H9 (cell line): ENCODE results near the gene IGFBP3. TPM values are rescaled to one million over a fixed set of nuclear protein-coding genes. Genes with fewer than 3 reads are reported as not detected.

Source experiments
- DNase-seq: peaks from one replicate; pipeline ENCODE4 v3.0.0-alpha.2; 2017
- H2AFZ ChIP-seq: one replicate; pipeline ENCODE4 v1.6.1; 2013; ENCODE audit warnings: mild to moderate bottlenecking, low read length, control low read depth, moderate library complexity
- H2AK5ac ChIP-seq: 2 replicates; pipeline ENCODE4 v1.6.1; 2013; ENCODE audit warnings: low read length, control low read depth, mixed read lengths; ENCODE audit not compliant: insufficient read length
- H2BK120ac ChIP-seq: one replicate; pipeline ENCODE4 v1.6.1; 2013; ENCODE audit warnings: low read depth, mild to moderate bottlenecking, low read length, control low read depth, inconsistent platforms; ENCODE audit not compliant: poor library complexity, severe bottlenecking
- H2BK12ac ChIP-seq: 2 replicates; pipeline ENCODE4 v1.6.1; 2013; ENCODE audit warnings: low read length, control low read depth, mixed read lengths, low read depth; ENCODE audit not compliant: insufficient read length
- H2BK15ac ChIP-seq: 2 replicates; pipeline ENCODE4 v1.6.1; 2013; ENCODE audit warnings: low read depth, low read length, control low read depth
- H2BK20ac ChIP-seq: one replicate; pipeline ENCODE4 v1.6.1; 2013; ENCODE audit warnings: low read depth, mild to moderate bottlenecking, low read length, control low read depth, inconsistent platforms; ENCODE audit not compliant: poor library complexity, severe bottlenecking
- H2BK5ac ChIP-seq: 2 replicates; pipeline ENCODE4 v1.6.1; 2013; ENCODE audit warnings: low read length, control low read depth, mixed read lengths; ENCODE audit not compliant: insufficient read length
- H3K14ac ChIP-seq: 2 replicates; pipeline ENCODE4 v1.6.1; 2013; ENCODE audit warnings: low read length, control low read depth; ENCODE audit not compliant: insufficient read depth
- H3K18ac ChIP-seq: 2 replicates; pipeline ENCODE4 v1.6.1; 2013; ENCODE audit warnings: low read depth, mild to moderate bottlenecking, mixed read lengths, low read length, control low read depth; ENCODE audit not compliant: insufficient read length
- H3K23ac ChIP-seq: 2 replicates; pipeline ENCODE4 v1.6.1; 2013; ENCODE audit warnings: low read length, control low read depth, mixed read lengths, low read depth; ENCODE audit not compliant: insufficient read length
- H3K23me2 ChIP-seq: 2 replicates; pipeline ENCODE4 v1.6.1; 2013; ENCODE audit warnings: low read depth, mild to moderate bottlenecking, mixed read lengths, low read length, control low read depth; ENCODE audit not compliant: insufficient read length, poor library complexity, severe bottlenecking
- H3K27ac ChIP-seq: 2 replicates; pipeline ENCODE4 v1.5.1; 2013; ENCODE audit warnings: low read length, control low read depth, mixed read lengths, low read depth; ENCODE audit not compliant: insufficient read length
- H3K27me3 ChIP-seq: 2 replicates; pipeline ENCODE4 v1.6.1; 2013; ENCODE audit warnings: low read length, control low read depth, inconsistent platforms; ENCODE audit not compliant: insufficient read depth
- H3K4ac ChIP-seq: 2 replicates; pipeline ENCODE4 v1.6.1; 2013; ENCODE audit warnings: low read depth, mild to moderate bottlenecking, control low read depth, inconsistent platforms, low read length, moderate library complexity
- H3K4me1 ChIP-seq: 2 replicates; pipeline ENCODE4 v1.6.1; 2013; ENCODE audit warnings: low read length, control low read depth, inconsistent platforms; ENCODE audit not compliant: insufficient read depth
- H3K4me2 ChIP-seq: 2 replicates; pipeline ENCODE4 v1.6.1; 2013; ENCODE audit warnings: low read length, control low read depth, mixed read lengths; ENCODE audit not compliant: insufficient read length, insufficient read depth
- H3K56ac ChIP-seq: 2 replicates; pipeline ENCODE4 v1.6.1; 2013; ENCODE audit warnings: low read depth, mild to moderate bottlenecking, mixed read lengths, low read length, control low read depth; ENCODE audit not compliant: insufficient read length
- H3K79me1 ChIP-seq: 2 replicates; pipeline ENCODE4 v1.6.1; 2013; ENCODE audit warnings: low read depth, mild to moderate bottlenecking, moderate library complexity, low read length, control low read depth, inconsistent platforms; ENCODE audit not compliant: insufficient read depth, poor library complexity, severe bottlenecking
- H3K79me2 ChIP-seq: 2 replicates; pipeline ENCODE4 v1.6.1; 2013; ENCODE audit warnings: low read length, control low read depth, inconsistent platforms; ENCODE audit not compliant: insufficient read depth
- H3K9ac ChIP-seq: 2 replicates; pipeline ENCODE4 v1.6.1; 2013; ENCODE audit warnings: low read length, control low read depth, mixed read lengths; ENCODE audit not compliant: insufficient read length; ENCODE audit errors: extremely low read depth
- H3K9me3 ChIP-seq: one replicate; pipeline ENCODE4 v1.6.1; 2013; ENCODE audit warnings: low read depth, low read length, inconsistent platforms; ENCODE audit not compliant: control insufficient read depth
- H3T11ph ChIP-seq: one replicate; pipeline ENCODE4 v1.6.1; 2013; ENCODE audit warnings: mild to moderate bottlenecking, low read length, control low read depth, inconsistent platforms
- H4K20me1 ChIP-seq: one replicate; pipeline ENCODE4 v1.6.1; 2013; ENCODE audit not compliant: control insufficient read depth, insufficient read length, insufficient read depth
- H4K5ac ChIP-seq: 2 replicates; pipeline ENCODE4 v1.6.1; 2013; ENCODE audit warnings: low read depth, mild to moderate bottlenecking, mixed read lengths, low read length, control low read depth; ENCODE audit not compliant: insufficient read length
- H4K8ac ChIP-seq: replicated peaks from 2 replicates; pipeline ENCODE4 v1.6.1; 2013; ENCODE audit warnings: low read length, control low read depth, mixed read lengths, low read depth; ENCODE audit not compliant: insufficient read length
- H4K91ac ChIP-seq: 2 replicates; pipeline ENCODE4 v1.6.1; 2013; ENCODE audit warnings: low read depth, mild to moderate bottlenecking, moderate library complexity, mixed read lengths, low read length, control low read depth; ENCODE audit not compliant: insufficient read length
- H3K27ac Mint-ChIP-seq, 3 experiments: 2 replicates in 2 of 3; 3 replicates in 1 of 3; pipeline ENCODE4 v1.8.0; 2020 to 2021; ENCODE audit warnings: mixed read lengths in 3 of 3, mild to moderate bottlenecking in 1 of 3, moderate library complexity in 1 of 3
- H3K27me3 Mint-ChIP-seq: 2 replicates; pipeline ENCODE4 v1.8.0; 2021; ENCODE audit warnings: low read depth, mild to moderate bottlenecking, moderate library complexity, mixed read lengths
- H3K36me3 Mint-ChIP-seq, 3 experiments: 2 replicates in 2 of 3; 3 replicates in 1 of 3; pipeline ENCODE4 v1.8.0; 2020 to 2021; ENCODE audit warnings: low read depth in 3 of 3, mixed read lengths in 3 of 3; ENCODE audit not compliant: insufficient read depth in 1 of 3
- H3K4me1 Mint-ChIP-seq, 2 experiments: 2 replicates each; pipeline ENCODE4 v1.8.0; 2020; ENCODE audit warnings: mixed read lengths in 2 of 2
- H3K4me3 Mint-ChIP-seq, 2 experiments: 2 replicates in 1 of 2; 3 replicates in 1 of 2; pipeline ENCODE4 v1.8.0; 2020 to 2021; ENCODE audit warnings: mild to moderate bottlenecking in 2 of 2, mixed read lengths in 2 of 2, moderate library complexity in 1 of 2
- H3K9me3 Mint-ChIP-seq, 2 experiments: 2 replicates in 1 of 2; 3 replicates in 1 of 2; pipeline ENCODE4 v1.8.0; 2020; ENCODE audit warnings: mild to moderate bottlenecking in 2 of 2, mixed read lengths in 2 of 2, moderate library complexity in 1 of 2
- WGBS: extraction: QIAGEN DNeasy Blood & Tissue Kit; methylation state at CpG from one replicate; pipeline ENCODE4 v1.1.7; 2013; ENCODE audit warnings: missing lambda C conversion rate, low lambda C conversion rate, mixed read lengths; ENCODE audit not compliant: insufficient read length; ENCODE audit errors: extremely low coverage; 5-methylcytosine and 5-hydroxymethylcytosine counted together
- total RNA-seq: library from RNA; stranded (reverse); gene quantifications from 2 replicates; pipeline ENCODE4 v1.2.1, GENCODE V29; 2021
- TF ChIP-seq, protein P1 (sequence below): fragments of 200-600 bp; sonication (generic); conservative IDR thresholded peaks from 3 replicates; pipeline ENCODE4 v1.8.0; 2021; ENCODE audit warnings: antibody characterized with exemption, mild to moderate bottlenecking

The IGFBP3 gene
- total RNA-seq, 1 experiment from 2014 or later = 10.0 TPM

DNA sequence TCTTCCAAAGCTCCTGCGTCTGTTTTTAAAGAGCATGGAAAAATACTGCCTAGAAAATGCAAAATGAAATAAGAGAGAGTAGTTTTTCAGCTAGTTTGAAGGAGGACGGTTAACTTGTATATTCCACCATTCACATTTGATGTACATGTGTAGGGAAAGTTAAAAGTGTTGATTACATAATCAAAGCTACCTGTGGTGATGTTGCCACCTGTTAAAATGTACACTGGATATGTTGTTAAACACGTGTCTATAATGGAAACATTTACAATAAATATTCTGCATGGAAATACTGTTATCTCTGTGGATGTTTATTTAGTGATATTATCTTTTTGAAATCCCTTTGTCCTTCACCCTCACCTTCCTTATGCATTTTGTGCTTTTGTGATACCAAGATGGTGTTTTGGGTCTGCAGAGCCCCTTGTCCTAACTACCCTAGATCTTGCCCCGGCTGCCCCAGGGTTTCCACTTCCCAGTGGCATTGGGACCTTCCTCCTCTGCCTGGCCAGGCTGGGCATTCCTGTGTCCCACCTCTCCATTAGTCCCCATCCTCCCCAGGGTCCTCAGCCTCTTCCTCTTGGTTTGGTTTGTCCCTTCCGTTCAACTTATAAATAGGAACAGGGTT lies 27.6 kb downstream of the IGFBP3 start:
- Mint-ChIP-seq H3K9me3 (no peaks in the 10 kb centered on the region), H3K36me3 (no peaks in the 10 kb centered on the region), H3K27me3 (peaks cover 61% of the 10 kb centered on the region), H3K27ac (no peak overlapping the region), H3K4me3 (no peak overlapping the region), H3K4me1 (peaks cover 8 to 11% of the 10 kb centered on the region in 2 experiments)
- no CpG with 5 or more reads among the region's 5 CpGs for WGBS
- Histone ChIP-seq H3K14ac (no peak overlapping the region), H2AK5ac (no peak overlapping the region), H2AFZ (no peak overlapping the region), H3K27ac (no peak overlapping the region), H3K23me2 (no peaks in the 10 kb centered on the region), H3K4me1 (peaks cover 3% of the 10 kb centered on the region), H3K56ac (no peak overlapping the region), H3K4me2 (no peak overlapping the region), H3K79me1 (no peaks in the 10 kb centered on the region), H2BK12ac (no peak overlapping the region), H4K20me1 (no peaks in the 10 kb centered on the region), H3K9ac (no peak overlapping the region), H3T11ph (no peak overlapping the region), H3K4ac (no peak overlapping the region), H2BK15ac (no peak overlapping the region), H4K8ac (no peak overlapping the region), H3K23ac (no peak overlapping the region), H3K27me3 (peaks cover 9% of the 10 kb centered on the region; the same call in 1 of the 2 replicates), H4K91ac (no peak overlapping the region), H2BK5ac (no peak overlapping the region), H3K9me3 (no peaks in the 10 kb centered on the region), H2BK120ac (no peak overlapping the region), H4K5ac (no peak overlapping the region), H3K18ac (no peak overlapping the region), H2BK20ac (no peak overlapping the region), H3K79me2 (no peaks in the 10 kb centered on the region)
- DNase-seq = no peak
- TF ChIP-seq, protein P1, sequence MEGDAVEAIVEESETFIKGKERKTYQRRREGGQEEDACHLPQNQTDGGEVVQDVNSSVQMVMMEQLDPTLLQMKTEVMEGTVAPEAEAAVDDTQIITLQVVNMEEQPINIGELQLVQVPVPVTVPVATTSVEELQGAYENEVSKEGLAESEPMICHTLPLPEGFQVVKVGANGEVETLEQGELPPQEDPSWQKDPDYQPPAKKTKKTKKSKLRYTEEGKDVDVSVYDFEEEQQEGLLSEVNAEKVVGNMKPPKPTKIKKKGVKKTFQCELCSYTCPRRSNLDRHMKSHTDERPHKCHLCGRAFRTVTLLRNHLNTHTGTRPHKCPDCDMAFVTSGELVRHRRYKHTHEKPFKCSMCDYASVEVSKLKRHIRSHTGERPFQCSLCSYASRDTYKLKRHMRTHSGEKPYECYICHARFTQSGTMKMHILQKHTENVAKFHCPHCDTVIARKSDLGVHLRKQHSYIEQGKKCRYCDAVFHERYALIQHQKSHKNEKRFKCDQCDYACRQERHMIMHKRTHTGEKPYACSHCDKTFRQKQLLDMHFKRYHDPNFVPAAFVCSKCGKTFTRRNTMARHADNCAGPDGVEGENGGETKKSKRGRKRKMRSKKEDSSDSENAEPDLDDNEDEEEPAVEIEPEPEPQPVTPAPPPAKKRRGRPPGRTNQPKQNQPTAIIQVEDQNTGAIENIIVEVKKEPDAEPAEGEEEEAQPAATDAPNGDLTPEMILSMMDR = no peak
